RWPE1 (cell line): ENCODE results near the gene MGME1.

Experiments
- CTCF ChIA-PET: fragments of 350-600 bp; sonication (Branson Sonifier 250); formaldehyde crosslinking; extraction: SDS; loops from one replicate; lab custom pipeline; 2021; lab: Yijun Ruan, JAX
- POLR2A ChIA-PET: fragments of 400-600 bp; formaldehyde crosslinking; extraction: SDS; loops from one replicate; lab custom pipeline; 2020; ENCODE audit warnings: antibody characterized with exemption; ENCODE audit not compliant: low non-redundant PET; lab: Yijun Ruan, JAX
- DNase-seq: peaks from one replicate; pipeline ENCODE4 v3.0.0; 2012; ENCODE audit warnings: low spot score
- H3K27ac ChIP-seq: fragments of 450-650 bp; 2 replicates; pipeline ENCODE4 v1.5.1; 2017
- CTCF ChIP-seq: fragments of 450-650 bp; conservative IDR thresholded peaks from 2 replicates; pipeline ENCODE4 v1.5.1; 2017; ENCODE audit warnings: low read depth, mild to moderate bottlenecking

The MGME1 gene

DNA sequence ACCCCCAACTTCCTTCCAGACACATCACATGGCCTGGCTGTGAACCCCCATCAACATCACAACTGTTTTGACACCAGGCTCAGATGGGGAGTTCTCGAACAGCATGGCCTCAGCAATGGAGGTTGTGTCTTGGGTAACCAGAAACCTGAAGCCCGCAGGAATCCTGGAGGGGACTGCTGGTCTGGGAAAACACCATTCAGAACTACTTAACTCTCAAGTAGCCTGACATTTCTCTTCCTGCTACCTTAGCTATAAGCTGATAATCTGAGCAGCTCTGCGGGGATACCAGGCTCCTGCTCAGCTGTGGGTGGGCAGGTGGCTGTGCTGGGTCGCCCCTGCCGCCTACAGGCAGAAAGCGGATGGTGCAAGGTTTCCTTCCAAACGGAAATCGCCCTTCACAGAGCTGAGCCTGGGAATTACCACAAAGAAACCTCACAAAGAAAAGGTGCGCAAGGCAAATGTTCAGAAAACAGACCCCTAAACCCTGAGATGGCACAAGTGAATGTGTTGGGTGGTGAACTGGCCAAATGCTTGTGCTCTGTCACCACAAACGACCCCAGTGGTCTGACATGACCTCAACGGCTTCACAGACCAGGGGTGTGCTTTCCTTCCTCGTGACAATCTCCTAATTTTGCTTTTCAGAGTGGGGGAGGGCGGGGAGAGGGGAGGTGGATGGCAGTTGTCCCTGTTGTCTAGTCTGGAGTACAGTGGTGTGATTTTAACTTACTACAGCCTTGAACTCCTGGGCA lies 29.8 kb upstream of the MGME1 start:
- ChIA-PET POLR2A (no interaction called here), CTCF (interaction anchor here (0.6 to 1.9 kb wide), 4 partner anchors 23 to 288 kb away, joined by 3 to 13 read pairs (median 6); no protein-coding TSS in a partner anchor)
- peak; percentile 85 for TF ChIP-seq CTCF
- H3K27ac ChIP-seq: peak overlapping the region; percentile 57
- DNase-seq: peak; percentile 75

DNA sequence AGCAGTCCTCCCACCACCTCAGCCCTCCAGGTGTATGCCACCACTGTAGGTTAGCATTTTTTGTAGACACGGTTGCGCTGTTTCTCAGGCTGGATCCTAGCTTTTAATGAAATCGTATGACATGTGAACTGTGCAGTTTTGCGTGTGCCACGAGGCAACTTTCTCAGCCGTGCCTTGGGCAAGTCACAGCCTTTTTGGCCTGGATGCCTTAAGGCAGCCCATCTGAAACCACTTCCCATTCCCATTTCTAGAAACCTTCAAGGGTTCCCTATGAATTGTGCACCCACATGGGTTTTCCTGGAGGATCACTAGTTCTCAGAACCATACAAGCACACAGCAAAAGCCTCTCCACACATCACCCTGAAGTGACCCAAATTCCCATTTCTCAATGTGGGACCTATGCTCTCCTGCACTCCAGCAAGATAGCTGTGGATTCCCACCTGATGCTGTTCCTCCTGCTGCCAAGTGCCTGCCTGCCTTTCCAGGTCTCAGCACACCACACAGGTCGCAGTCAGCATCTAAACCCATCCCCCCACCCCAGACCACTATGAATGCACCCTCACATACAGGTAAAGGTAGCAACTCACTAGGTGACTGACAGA lies 29.1 kb upstream of the MGME1 start:
- peak overlapping the region; percentile 57 for H3K27ac ChIP-seq
- ChIA-PET POLR2A (no interaction called here), CTCF (interaction anchor here (0.6 to 1.9 kb wide), 4 partner anchors 24 to 289 kb away, joined by 3 to 13 read pairs (median 6); no protein-coding TSS in a partner anchor)
- DNase-seq: no peak
- TF ChIP-seq CTCF: no peak

GRCh38 chr20:17940224-17940971 lies 28.4 kb upstream of the MGME1 start:
- POLR2A ChIA-PET: no interaction called here
- DNase-seq: no peak
- peak overlapping the region; percentile 57 for H3K27ac ChIP-seq
- CTCF ChIA-PET: interaction anchor here (0.5 kb wide), 1 partner anchor 555 kb away, joined by 6 read pairs; no protein-coding TSS in a partner anchor
- TF ChIP-seq CTCF: no peak

GRCh38 chr20:17941087-17941825 lies 27.6 kb upstream of the MGME1 start:
- CTCF ChIA-PET: interaction anchor here (0.5 kb wide), 1 partner anchor 554 kb away, joined by 6 read pairs; no protein-coding TSS in a partner anchor
- no peak for DNase-seq
- TF ChIP-seq CTCF: no peak
- H3K27ac ChIP-seq: peak overlapping the region; percentile 27; the same call in 1 of the 2 replicates
- POLR2A ChIA-PET: no interaction called here

- no peak for TF ChIP-seq CTCF
- no peak overlapping the region for H3K27ac ChIP-seq
- CTCF ChIA-PET: interaction anchor here (0.6 kb wide), 1 partner anchor 255 kb away, joined by 3 read pairs; no protein-coding TSS in a partner anchor
- POLR2A ChIA-PET: no interaction called here
- no peak for DNase-seq
These were observed 27.0 kb upstream of the MGME1 start for GRCh38 chr20:17941826-17942196.
